OCI-LY1 (cell line): ENCODE measurements around the gene RALGPS1.

Experiments used
- CTCF ChIP-seq: fragments of 200-600 bp; sonication (generic), shearing (Covaris generic); IDR thresholded peaks from 2 replicates; pipeline ENCODE4 v1.5.1; 2017; ENCODE audit warnings: mild to moderate bottlenecking, antibody characterized with exemption, low read length, moderate library complexity, mixed read lengths
- EZH2 ChIP-seq: fragments of 200-600 bp; sonication (generic), shearing (Covaris generic); IDR thresholded peaks from 2 replicates; pipeline ENCODE4 v1.8.0; 2017; ENCODE audit warnings: borderline replicate concordance, mixed run types, mild to moderate bottlenecking, antibody characterized with exemption, low read length, moderate library complexity, mixed read lengths

- TF ChIP-seq CTCF (no peak), EZH2 (no peak)
Observed at GRCh38 chr9:127179633-127180441, 265.3 kb downstream of the RALGPS1 start.
